PC-9 (cell line): ENCODE results near the gene PLOD2. TPM values are rescaled to one million over a fixed set of nuclear protein-coding genes. Genes with fewer than 3 reads are reported as not detected.

Experiments used
- BruUV-seq: library from RNA; stranded (reverse); fragments of 400-500 nt; replicated peaks from 2 replicates; lab custom pipeline; 2021; lab: Mats Ljungman, UMichigan
- CTCF ChIA-PET: fragments of 300-600 bp; sonication (Branson Sonifier 250); formaldehyde crosslinking; loops from one replicate; lab custom pipeline; 2022; ENCODE audit warnings: antibody characterized with exemption; lab: Charles Lee
- POLR2A ChIA-PET: fragments of 300-600 bp; sonication (Branson Sonifier 250); formaldehyde crosslinking; loops from one replicate; lab custom pipeline; 2022; ENCODE audit warnings: antibody characterized with exemption; ENCODE audit not compliant: unreplicated experiment; lab: Charles Lee
- DNase-seq, 2 experiments: peaks; one replicate each; pipeline versions ENCODE4 v3.0.0 to v3.0.0-alpha.2; 2015 to 2022; ENCODE audit warnings: mixed read lengths in 1 of 2
- H2AFZ ChIP-seq: fragments of 200-600 bp; sonication (generic); 2 replicates; pipeline ENCODE4 v1.8.1; 2017; ENCODE audit warnings: antibody characterized with exemption
- H3F3A ChIP-seq: fragments of 200-600 bp; sonication (generic); 2 replicates; pipeline ENCODE4 v1.8.1; 2017; ENCODE audit warnings: antibody characterized with exemption, mild to moderate bottlenecking, low read depth; ENCODE audit not compliant: insufficient read depth
- H3K27ac ChIP-seq: fragments of 200-600 bp; sonication (generic); 2 replicates; pipeline ENCODE4 v1.6.1; 2016; ENCODE audit warnings: mixed run types
- H3K27me3 ChIP-seq: fragments of 200-600 bp; sonication (generic); 2 replicates; pipeline ENCODE4 v1.6.1; 2016; ENCODE audit warnings: low read depth, mixed run types; ENCODE audit not compliant: insufficient read depth
- H3K36me3 ChIP-seq: fragments of 200-600 bp; sonication (generic); 2 replicates; pipeline ENCODE4 v1.6.1; 2016; ENCODE audit warnings: low read depth, mixed run types
- H3K4me1 ChIP-seq: fragments of 200-600 bp; sonication (generic); replicated peaks from 2 replicates; pipeline ENCODE4 v1.6.1; 2016; ENCODE audit warnings: mixed run types; ENCODE audit not compliant: insufficient read depth
- H3K4me2 ChIP-seq: fragments of 200-600 bp; sonication (generic); 2 replicates; pipeline ENCODE4 v1.6.1; 2017; ENCODE audit warnings: mixed run types
- H3K4me3 ChIP-seq: fragments of 200-600 bp; sonication (generic); 2 replicates; pipeline ENCODE4 v1.6.1; 2016; ENCODE audit warnings: mixed run types
- H3K79me2 ChIP-seq: fragments of 200-600 bp; sonication (generic); 2 replicates; pipeline ENCODE4 v1.6.1; 2017; ENCODE audit warnings: low read depth, mixed run types
- H3K9me2 ChIP-seq: fragments of 200-600 bp; sonication (generic); 2 replicates; pipeline ENCODE4 v1.8.1; 2017; ENCODE audit warnings: mild to moderate bottlenecking; ENCODE audit not compliant: insufficient read depth
- H3K9me3 ChIP-seq: fragments of 200-600 bp; sonication (generic); 2 replicates; pipeline ENCODE4 v1.8.1; 2016; ENCODE audit warnings: low read depth; ENCODE audit not compliant: insufficient read depth
- H4K20me1 ChIP-seq: fragments of 200-600 bp; sonication (generic); 2 replicates; pipeline ENCODE4 v1.8.1; 2017; ENCODE audit not compliant: insufficient read depth
- CTCF ChIP-seq: fragments of 200-600 bp; sonication (generic); conservative IDR thresholded peaks from 2 replicates; pipeline ENCODE4 v1.6.1; 2017; ENCODE audit warnings: mixed run types, antibody characterized with exemption, mild to moderate bottlenecking, moderate library complexity
- EZH2 ChIP-seq: fragments of 200-600 bp; sonication (generic); IDR thresholded peaks from 2 replicates; pipeline ENCODE4 v1.8.0; 2017; ENCODE audit warnings: antibody characterized with exemption, low read depth
- intact Hi-C: fragments of 100-400 bp; cut with micrococcal nuclease; formaldehyde crosslinking; loops from one replicate; pipeline ENCODE4 v1.10.0; 2022; ENCODE audit not compliant: unreplicated experiment
- total RNA-seq: library from RNA; stranded (reverse); gene quantifications from 2 replicates; pipeline ENCODE4 v1.2.3, GENCODE V29; 2021

PLOD2 gene
- total RNA-seq, 1 experiment from 2014 or later = 30.3 TPM

GRCh38 chr3:146156666-146157314, 4.2 kb downstream of the PLOD2 start:
- BruUV-seq = no TSS peak
- DNase-seq = no peak
- ChIA-PET CTCF (interaction anchor here (0.6 kb wide), 2 partner anchors 193 to 1166 kb away, joined by 7 to 14 read pairs; no protein-coding TSS in a partner anchor), POLR2A (no interaction called here)
- Histone ChIP-seq H3F3A (peaks cover 6% of the 10 kb centered on the region), H3K4me3 (no peak overlapping the region), H3K9me3 (no peaks in the 10 kb centered on the region), H3K4me1 (peaks cover 14% of the 10 kb centered on the region), H3K79me2 (peaks cover 11% of the 10 kb centered on the region), H2AFZ (no peak overlapping the region), H3K36me3 (no peaks in the 10 kb centered on the region), H3K27me3 (no peaks in the 10 kb centered on the region), H3K27ac (no peak overlapping the region), H4K20me1 (no peaks in the 10 kb centered on the region), H3K9me2 (no peaks in the 10 kb centered on the region), H3K4me2 (no peak overlapping the region)
- intact Hi-C loops = no loop called here
- no peak for TF ChIP-seq CTCF
- no peak for TF ChIP-seq EZH2

DNA sequence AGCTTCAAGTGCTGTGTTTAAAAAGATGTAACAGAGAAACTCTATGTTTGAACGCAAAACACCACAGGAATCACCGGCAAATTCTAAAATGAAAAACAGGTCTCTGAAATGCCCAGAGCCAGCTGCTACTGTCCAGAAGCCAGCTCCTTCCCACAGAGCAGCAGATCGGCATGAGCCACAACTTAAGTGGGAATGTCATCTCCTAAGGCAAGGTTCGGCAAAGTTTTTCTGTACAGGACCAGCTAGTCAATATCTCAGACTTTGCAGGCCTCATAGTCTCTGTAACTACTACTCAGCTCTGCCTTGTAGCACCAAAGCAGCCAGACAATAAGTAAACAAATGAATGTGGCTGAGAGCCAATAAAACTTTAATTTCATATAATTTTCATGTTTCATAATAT, 4.9 kb downstream of the PLOD2 start:
- H3K27me3 ChIP-seq = no peaks in the 10 kb centered on the region
- ChIA-PET POLR2A (interaction anchor here (0.6 kb wide), 1 partner anchor 46 kb away, joined by 3 read pairs; no protein-coding TSS in a partner anchor), CTCF (interaction anchor here (0.6 kb wide), 3 partner anchors 193 to 1165 kb away, joined by 4 to 14 read pairs (median 7); no protein-coding TSS in a partner anchor)

DNA sequence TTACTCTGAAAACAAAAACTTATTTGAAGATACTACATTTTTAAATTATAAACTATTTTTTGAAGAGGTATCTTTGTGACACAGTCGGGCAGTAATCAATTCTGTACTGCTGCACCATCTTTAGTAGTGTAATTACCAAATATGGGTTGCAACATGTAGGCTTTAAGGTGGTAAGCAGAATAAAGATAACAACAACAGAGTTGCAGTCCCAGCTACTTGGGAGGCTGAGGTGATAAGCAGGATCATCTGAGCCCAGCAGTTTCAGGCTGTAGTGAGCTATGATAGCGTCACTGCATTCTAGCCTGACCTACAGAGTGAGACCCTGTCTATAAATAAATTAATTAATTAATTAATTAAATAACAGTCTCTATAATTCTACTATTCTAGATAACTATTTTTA, 6.0 kb downstream of the PLOD2 start:
- Histone ChIP-seq H3K9me3 (no peaks in the 10 kb centered on the region), H3K9me2 (no peaks in the 10 kb centered on the region), H2AFZ (no peak overlapping the region), H3K4me3 (no peak overlapping the region), H3K27ac (no peak overlapping the region), H3K36me3 (no peaks in the 10 kb centered on the region), H3K27me3 (no peaks in the 10 kb centered on the region), H4K20me1 (no peaks in the 10 kb centered on the region), H3F3A (no peaks in the 10 kb centered on the region), H3K4me2 (no peak overlapping the region), H3K4me1 (peaks cover 14% of the 10 kb centered on the region), H3K79me2 (peaks cover 11% of the 10 kb centered on the region)
- TF ChIP-seq CTCF = no peak
- TF ChIP-seq EZH2 = no peak
- ChIA-PET POLR2A (no interaction called here), CTCF (no interaction called here)
- BruUV-seq = no TSS peak
- intact Hi-C loops = no loop called here
- DNase-seq = no peak

More for the DNA sequence above, 4.9 kb downstream of the PLOD2 start:
- Histone ChIP-seq H3K4me3 (no peak overlapping the region), H3K4me1 (peaks cover 14% of the 10 kb centered on the region), H4K20me1 (no peaks in the 10 kb centered on the region), H3K9me3 (no peaks in the 10 kb centered on the region), H3K36me3 (no peaks in the 10 kb centered on the region), H3K79me2 (peaks cover 11% of the 10 kb centered on the region), H3K9me2 (no peaks in the 10 kb centered on the region), H3F3A (peaks cover 6% of the 10 kb centered on the region), H3K27ac (no peak overlapping the region), H2AFZ (no peak overlapping the region), H3K4me2 (no peak overlapping the region)
- intact Hi-C loops = no loop called here
- TF ChIP-seq CTCF = no peak
- TF ChIP-seq EZH2 = no peak
- no peak for DNase-seq
- BruUV-seq = no TSS peak
